Measurements from ENCODE around the gene PIP5K1B. TPM values are rescaled to one million over a fixed set of nuclear protein-coding genes. Genes with fewer than 3 reads are reported as not detected.

PIP5K1B gene
- total and polyA plus RNA-seq, 10 of the 15 experiments (the other 5 are each of a cell fraction or from before 2014, with no cell fraction given), result 6.8 to 16.3 (median 10.6) TPM

GRCh38 chr9:68964765-68965164 lies 259.7 kb downstream of the PIP5K1B start:
- WGBS (ENCODE audit: insufficient coverage, insufficient replicate concordance, low lambda C conversion rate, missing lambda C conversion rate), result 94% methylated on average over 3 of the region's 3 CpGs
- peaks cover 16% of the 10 kb centered on the region for H3K4me1 ChIP-seq (ENCODE audit: control insufficient read depth, insufficient read depth, low read length)

More at GRCh38 chr9:68964765-68965164, 259.7 kb downstream of the PIP5K1B start:
- ATAC-seq (no peak), DNase-seq (ENCODE audit: low read depth, low spot score) (no peak), FAIRE-seq (no peak)
- CTCF ChIA-PET, result interaction anchor here (0.7 to 7.1 kb wide), 8 partner anchors 10 to 280 kb away, joined by 3 to 56 read pairs (median 6); no protein-coding TSS in a partner anchor
- RAD21 ChIA-PET (ENCODE audit: unreplicated experiment), result interaction anchor here (3.3 to 5.7 kb wide), 3 partner anchors 11 to 19 kb away, joined by 12 to 41 read pairs (median 29); no protein-coding TSS in a partner anchor
- H3K4me2 ChIP-seq (ENCODE audit: control insufficient read depth, insufficient read depth), result no peak overlapping the region
- in situ Hi-C loops (cut with MboI) (no loop called here), intact Hi-C loops (cut with micrococcal nuclease; ENCODE audit: unreplicated experiment) (no loop called here)
- TF ChIP-seq CHD1 (IDR thresholded peaks at IDR 0.05; ENCODE audit: low read depth, low read length), result no peak
- 0 out of 2 replicates have a peak, but pooled peaks have one; percentile 17 for TF ChIP-seq ZNF687 (IDR thresholded peaks at IDR 0.05)
- H3K79me2 ChIP-seq (ENCODE audit: control insufficient read depth, insufficient read depth, low read length), result no peaks in the 10 kb centered on the region
- no peak overlapping the region for H3K9ac ChIP-seq (ENCODE audit: control insufficient read depth, insufficient read depth, low read length)
- H3K27me3 ChIP-seq (replicated peaks in 1 of 2; ENCODE audit: control insufficient read depth in 2 of 2, insufficient read depth in 2 of 2, low read length in 1 of 2), result no peaks in the 10 kb centered on the region
- SMC1A ChIA-PET (ENCODE audit: uncharacterized antibody, unreplicated experiment), result interaction anchor here (0.8 to 8.0 kb wide), 8 partner anchors 10 to 279 kb away, joined by 3 to 160 read pairs (median 4); no protein-coding TSS in a partner anchor
- H2AFZ ChIP-seq (ENCODE audit: control insufficient read depth, low read depth, low read length), result no peak overlapping the region
- H3K27ac ChIP-seq (ENCODE audit: control insufficient read depth, insufficient read depth), result no peak overlapping the region
- no peaks in the 10 kb centered on the region for H3K36me3 ChIP-seq (ENCODE audit: control insufficient read depth in 2 of 2, insufficient read depth in 2 of 2, low read length in 1 of 2)
- no peaks in the 10 kb centered on the region for H4K20me1 ChIP-seq (ENCODE audit: control insufficient read depth, insufficient read depth)
- H3K4me3 ChIP-seq, result no peak overlapping the region
- no TSS peak for BruUV-seq (replicated peaks)
- POLR2A ChIA-PET, result interaction anchor here (1.0 to 1.7 kb wide), 4 partner anchors 8 to 15 kb away, joined by 3 to 6 read pairs (median 4); no protein-coding TSS in a partner anchor
- H3K9me3 ChIP-seq (replicated peaks; ENCODE audit: control insufficient read depth, insufficient read depth, low read length), result no peaks in the 10 kb centered on the region
